CMK (cell line): ENCODE results near the gene OXSM.

ENCODE experiments used
- DNase-seq: peaks from one replicate; pipeline ENCODE4 v3.0.0-alpha.2; 2010; ENCODE audit warnings: low read depth

OXSM gene

GRCh38 chr3:25804676-25805075, 14.8 kb downstream of the OXSM start:
- no peak for DNase-seq

DNA sequence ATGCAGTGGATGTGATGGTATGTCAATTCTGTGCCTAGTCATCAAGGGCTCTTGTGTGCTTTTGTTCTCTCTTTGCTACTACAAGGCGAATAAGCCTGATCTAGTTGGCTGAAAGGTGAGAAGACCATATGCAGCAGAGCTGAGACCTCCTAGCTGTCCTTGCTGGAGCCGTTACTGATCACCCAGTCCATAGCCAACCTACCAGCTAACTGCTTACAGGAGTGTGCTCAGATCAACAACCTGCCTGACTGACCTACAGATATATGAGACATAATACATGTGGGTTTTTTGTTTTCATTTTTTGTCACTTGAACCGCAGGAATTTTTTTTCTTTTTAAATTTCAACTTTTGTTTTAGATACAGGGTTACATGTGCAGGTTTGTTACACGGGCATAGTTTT, 22.8 kb downstream of the OXSM start:
- no peak for DNase-seq

DNA sequence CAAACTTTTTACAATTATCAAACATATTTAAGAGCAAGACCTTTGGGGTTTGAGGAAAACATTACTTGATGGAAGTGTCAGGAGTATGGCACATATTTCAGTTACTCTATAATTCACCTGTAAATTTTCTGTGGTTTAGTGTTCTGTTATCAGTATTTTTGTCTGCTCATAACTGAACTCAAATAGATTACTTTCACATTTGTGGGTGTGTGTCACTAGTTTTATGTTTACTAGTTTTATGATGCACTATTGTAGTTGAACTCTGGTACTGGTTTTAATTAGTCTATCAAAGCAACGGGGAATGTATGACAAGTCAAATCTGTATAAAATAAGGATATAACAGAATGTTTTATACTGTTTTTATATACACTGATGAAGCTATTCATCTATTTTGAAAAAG, 27.2 kb downstream of the OXSM start:
- DNase-seq: no peak

DNA sequence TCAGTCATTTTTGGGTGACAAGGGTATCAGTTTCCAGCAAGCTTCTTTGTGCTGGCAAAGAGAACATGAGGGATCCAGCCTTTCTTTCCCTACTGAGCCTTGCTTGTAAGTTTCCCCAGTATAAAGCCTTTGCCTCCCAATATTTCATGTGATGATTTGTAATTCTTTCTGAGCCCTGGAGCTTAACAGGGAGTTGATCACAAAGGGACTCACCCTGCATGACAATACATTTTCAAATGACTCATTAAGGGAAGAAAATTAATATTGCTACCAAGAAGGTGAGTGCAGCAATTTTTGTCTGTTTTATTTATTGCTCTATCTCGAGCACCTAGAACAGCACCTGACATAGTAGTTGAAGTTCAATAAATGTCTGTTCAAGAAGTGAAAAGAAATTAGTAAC, 27.7 kb downstream of the OXSM start:
- no peak for DNase-seq

DNA sequence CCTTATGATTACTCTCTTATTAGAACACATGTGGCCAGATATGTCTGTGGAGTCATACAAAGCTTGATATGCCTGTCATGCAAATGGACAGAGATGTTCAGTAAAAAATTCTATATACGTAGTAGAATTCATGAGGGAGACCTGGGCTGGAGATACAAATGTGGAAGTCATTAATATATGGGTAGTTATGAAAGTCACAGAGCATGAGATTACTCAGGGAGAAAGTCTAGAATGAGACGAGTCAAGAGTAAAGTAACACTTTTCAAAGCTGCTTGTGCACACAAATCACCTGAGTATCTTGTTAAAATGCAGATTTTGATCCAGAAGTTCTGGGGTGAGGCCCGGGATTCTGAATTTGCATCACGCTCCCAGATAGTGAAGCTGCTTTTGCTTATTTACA, 28.4 kb downstream of the OXSM start:
- DNase-seq: no peak

DNA sequence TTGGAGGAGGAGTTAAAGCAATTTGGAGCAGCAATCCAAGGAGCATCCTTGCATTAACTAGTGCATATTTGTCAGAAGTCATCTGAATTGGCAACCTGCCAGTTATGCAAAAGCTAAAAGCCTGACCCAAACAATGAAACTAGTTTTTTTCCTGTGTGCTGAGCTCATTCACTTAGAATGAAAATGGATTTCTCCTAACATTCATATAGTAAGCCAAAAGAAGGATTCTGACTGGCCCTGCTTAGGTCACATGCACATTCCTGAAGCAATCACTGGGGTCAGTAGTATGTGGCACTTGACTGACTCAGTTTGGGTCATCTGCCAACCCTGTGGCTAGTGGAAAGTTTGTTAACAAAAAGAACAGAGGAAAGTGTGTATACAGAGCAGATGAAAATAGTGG, 30.5 kb downstream of the OXSM start:
- no peak for DNase-seq

GRCh38 chr3:25820816-25821486, 31.1 kb downstream of the OXSM start:
- no peak for DNase-seq

DNA sequence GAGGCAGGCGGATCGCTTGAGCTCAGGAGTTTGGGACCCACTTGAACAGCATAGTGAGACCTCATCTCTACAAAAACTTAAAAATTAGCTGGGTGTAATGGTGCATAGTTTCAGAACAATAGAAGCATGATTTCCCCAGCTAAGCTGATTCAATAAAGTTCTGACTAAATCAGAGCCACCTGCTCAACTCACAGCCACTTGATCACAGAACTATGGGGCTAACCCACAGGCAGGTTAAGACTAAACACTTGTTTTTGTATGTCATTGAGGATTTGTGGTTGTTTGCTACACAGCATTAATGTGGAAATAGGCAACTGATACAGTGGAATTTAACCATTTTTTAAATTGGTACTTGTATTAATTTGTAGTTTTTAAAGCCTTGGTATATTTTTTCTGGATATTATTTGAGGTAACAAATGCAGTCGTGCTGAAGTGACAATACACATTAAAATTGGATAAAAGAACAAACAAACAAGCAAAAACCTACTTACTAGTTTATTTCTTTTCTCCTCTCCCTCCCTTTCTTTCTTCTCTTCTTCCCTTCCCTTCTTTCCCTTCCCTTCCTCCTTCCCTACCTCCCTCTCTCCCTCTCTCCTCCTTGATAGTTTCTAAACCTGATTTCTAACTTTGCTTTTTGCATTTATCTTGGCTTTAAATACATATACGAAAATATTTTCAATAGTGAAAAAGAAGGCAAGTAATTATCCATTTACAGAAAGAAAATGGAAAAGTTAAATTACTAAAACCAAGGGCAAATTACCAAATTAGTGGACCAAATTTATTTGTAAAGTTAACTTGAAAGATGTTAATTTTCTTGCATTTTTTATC, 32.1 kb downstream of the OXSM start:
- no peak for DNase-seq

DNA sequence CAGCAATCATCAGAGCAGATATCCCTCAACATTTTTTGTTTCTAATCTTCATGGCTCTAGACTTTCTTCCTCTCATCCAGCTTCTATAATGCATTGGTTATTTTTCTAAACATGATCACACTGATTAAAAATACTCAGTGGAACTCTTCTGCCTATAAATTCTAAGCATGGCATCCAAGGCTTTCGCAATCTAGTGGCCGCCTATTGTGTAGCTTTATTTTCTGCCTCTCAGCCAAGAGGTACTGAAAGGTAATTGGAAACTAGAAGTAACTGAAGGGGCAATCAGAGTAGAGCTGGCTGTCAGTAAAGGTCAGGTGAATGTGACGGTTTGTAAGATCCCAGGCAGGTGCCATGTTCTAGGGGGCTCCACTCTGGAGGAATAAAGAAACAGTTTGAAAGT, 33.4 kb downstream of the OXSM start:
- no peak for DNase-seq

DNA sequence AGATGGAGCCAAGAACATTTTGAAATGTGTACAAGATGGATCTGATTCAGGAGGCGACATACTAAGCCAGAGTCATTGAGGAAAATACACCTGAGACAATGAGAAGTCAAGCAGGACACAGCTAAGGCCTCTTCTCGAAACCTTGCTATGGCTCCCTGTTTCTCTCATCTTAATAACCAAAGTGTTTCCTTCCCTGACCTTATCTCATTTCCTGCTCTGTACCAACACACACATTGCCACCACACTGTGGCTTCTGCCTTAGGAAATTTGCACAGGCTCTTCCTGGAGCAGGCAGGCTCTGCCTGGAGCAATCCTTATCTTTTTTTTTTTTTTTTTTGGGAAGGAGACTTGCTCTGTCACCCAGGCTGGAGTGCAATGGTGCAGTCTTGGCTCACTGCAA, 36.6 kb downstream of the OXSM start:
- no peak for DNase-seq

DNA sequence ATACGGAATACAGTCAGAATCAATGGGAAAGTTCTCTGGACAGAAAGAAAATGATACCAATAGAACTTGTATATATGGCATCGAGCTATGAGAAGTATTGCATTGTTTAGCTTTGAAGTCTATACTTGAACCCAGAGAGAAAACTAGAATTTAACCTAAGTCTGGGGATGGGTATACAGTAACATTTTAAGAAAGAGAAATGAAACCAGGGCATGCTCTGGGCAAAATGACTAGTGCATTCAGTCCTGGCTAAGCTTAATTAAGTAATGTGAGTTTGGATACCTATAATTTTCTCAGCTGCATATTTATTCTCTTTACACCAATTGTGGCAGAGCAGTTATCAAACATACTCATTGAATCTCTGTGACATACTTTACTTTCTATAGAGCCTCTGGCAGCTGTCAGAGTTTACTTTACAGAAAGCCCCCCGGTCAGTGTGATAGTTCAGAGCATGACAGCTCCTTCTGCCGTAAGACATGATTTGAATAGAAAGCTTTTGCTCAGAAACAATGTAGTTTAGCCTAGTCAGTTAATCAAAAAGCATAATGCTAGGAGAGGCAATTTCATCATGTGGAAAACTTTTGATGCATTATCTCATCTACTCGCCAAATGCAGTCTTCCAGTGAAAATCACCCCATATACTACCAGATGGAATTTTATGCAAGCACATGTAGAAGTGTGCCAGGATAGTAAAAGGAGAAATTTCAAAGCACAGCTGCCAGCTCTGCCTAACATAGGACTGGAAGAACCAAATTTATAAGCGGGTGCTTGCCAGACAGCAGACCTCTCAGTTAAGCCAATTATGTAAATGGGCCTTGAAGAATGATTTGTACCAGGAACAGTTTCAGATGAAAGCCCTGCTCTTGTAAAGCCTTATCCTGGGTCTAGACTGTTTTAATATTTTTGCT, 40.7 kb downstream of the OXSM start:
- no peak for DNase-seq

- no peak for DNase-seq
Observed at GRCh38 chr3:25831578-25831977, 41.7 kb downstream of the OXSM start.

DNA sequence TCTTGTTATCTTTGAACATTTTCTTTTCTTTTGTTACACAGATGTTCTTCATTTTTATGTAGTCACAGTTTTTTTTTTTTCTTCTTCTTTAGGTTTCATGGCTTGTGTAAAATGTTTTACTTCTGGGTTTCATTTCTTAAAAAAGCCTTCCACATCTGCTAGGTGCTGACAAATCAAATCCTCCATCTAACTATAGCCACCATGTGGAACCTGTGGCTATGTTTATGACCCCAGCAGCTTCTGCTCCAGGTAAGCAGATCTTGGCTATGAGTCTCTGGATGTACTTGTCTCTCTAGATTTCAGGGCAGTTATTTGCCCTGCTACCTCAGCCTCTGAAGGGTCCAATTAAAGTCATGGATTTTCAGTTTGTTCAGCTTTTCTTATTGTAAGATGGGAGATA, 44.5 kb downstream of the OXSM start:
- DNase-seq: no peak

DNA sequence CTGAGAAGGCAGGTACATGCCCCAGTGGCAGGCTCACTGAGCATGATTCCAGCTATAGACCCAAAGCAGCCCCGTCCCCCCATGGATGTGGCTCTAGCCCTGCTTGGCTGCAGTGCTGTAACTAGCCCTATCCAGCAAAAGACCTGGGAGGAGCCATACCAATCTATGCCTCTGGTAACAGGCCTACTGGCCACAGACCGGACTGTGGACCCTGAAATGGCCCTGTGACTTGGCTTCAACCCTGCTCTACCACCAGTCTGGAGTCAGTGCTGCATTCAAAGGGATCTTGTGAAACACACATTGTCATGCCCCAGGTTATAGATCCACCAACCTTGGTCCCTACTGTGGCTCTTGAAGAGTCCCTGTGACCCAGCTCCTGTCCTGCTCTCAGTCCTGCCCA, 46.7 kb downstream of the OXSM start:
- no peak for DNase-seq

- no peak for DNase-seq
Observed at GRCh38 chr3:25837038-25837437, 47.1 kb downstream of the OXSM start.

DNA sequence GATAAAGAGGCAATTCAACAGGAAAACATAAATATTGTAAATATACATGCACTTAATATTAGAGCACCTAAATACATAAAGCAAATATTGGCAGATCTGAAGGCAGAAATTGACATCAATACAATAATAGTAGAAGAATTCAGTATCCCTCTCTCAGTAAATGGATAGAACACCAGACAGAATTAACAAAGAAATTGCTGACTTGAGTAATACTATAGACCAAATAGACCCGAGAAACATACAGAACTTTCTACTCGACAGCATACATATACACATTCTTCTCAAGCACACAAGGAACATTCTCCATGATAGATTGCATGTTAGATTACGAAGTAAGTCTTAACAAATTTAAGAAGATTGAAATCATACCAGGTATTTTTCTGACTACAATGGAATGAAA, 50.2 kb downstream of the OXSM start:
- DNase-seq: no peak

DNA sequence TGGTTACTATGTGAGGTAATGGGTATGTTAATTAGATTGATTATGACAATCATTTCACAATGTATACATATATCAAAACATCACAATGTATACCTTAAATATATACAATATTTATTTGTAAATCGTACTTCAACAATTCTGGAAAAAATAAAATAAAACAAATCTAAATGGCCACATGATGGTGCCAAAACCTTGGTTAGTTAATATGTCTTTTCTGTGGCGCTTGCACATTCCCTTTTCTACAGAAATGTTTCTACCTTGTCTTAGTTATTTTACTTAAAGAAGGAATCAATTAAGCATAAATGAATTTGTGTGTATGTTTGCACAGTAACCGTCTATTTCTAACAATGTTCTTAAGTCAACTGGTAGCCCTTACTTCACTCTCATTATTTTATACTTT, 53.4 kb downstream of the OXSM start:
- no peak for DNase-seq
